Trophoblast cell (in vitro differentiated cells and primary cell): ENCODE measurements around the gene ARHGAP40.

Experiments
- DNase-seq, 2 donors: peaks; one replicate each; pipeline ENCODE4 v3.0.0-alpha.2; 2016
- H2AFZ ChIP-seq: 2 replicates; pipeline ENCODE4 v1.6.1; 2013; ENCODE audit warnings: low read length, moderate library complexity, mild to moderate bottlenecking; ENCODE audit not compliant: insufficient read depth, poor library complexity
- H2AK5ac ChIP-seq: 2 replicates; pipeline ENCODE4 v1.6.1; 2013; ENCODE audit warnings: mild to moderate bottlenecking, low read length
- H2BK120ac ChIP-seq: 2 replicates; pipeline ENCODE4 v1.6.1; 2013; ENCODE audit warnings: low read length, mild to moderate bottlenecking, moderate library complexity; ENCODE audit not compliant: insufficient read depth, poor library complexity
- H2BK12ac ChIP-seq: 2 replicates; pipeline ENCODE4 v1.6.1; 2013; ENCODE audit warnings: mild to moderate bottlenecking, low read length, moderate library complexity
- H2BK5ac ChIP-seq: 2 replicates; pipeline ENCODE4 v1.6.1; 2013; ENCODE audit warnings: low read length, low read depth, moderate library complexity, mild to moderate bottlenecking; ENCODE audit not compliant: poor library complexity
- H3K14ac ChIP-seq: 2 replicates; pipeline ENCODE4 v1.6.1; 2013; ENCODE audit warnings: mild to moderate bottlenecking, low read length
- H3K18ac ChIP-seq: 2 replicates; pipeline ENCODE4 v1.6.1; 2013; ENCODE audit warnings: mild to moderate bottlenecking, low read length
- H3K23ac ChIP-seq: 2 replicates; pipeline ENCODE4 v1.6.1; 2013; ENCODE audit warnings: low read length
- H3K27ac ChIP-seq: 2 replicates; pipeline ENCODE4 v1.5.1; 2013; ENCODE audit warnings: low read depth, mild to moderate bottlenecking, inconsistent platforms, low read length, moderate library complexity
- H3K27me3 ChIP-seq: 2 replicates; pipeline ENCODE4 v1.6.1; 2013; ENCODE audit warnings: inconsistent platforms, mild to moderate bottlenecking, low read length, moderate library complexity; ENCODE audit not compliant: insufficient read depth
- H3K36me3 ChIP-seq, 2 experiments: 1 replicate in 1 of 2; 2 replicates in 1 of 2; pipeline ENCODE4 v1.6.1; 2013; ENCODE audit warnings: low read length in 2 of 2, mild to moderate bottlenecking in 2 of 2, moderate library complexity in 1 of 2; ENCODE audit not compliant: insufficient read depth in 2 of 2, control insufficient read depth in 1 of 2
- H3K4ac ChIP-seq: 2 replicates; pipeline ENCODE4 v1.6.1; 2013; ENCODE audit warnings: low read depth, mild to moderate bottlenecking, low read length, moderate library complexity
- H3K4me1 ChIP-seq, 2 experiments: 1 replicate in 1 of 2; 2 replicates in 1 of 2; pipeline ENCODE4 v1.6.1; 2013; ENCODE audit warnings: low read length in 2 of 2, mild to moderate bottlenecking in 2 of 2, moderate library complexity in 1 of 2; ENCODE audit not compliant: insufficient read depth in 2 of 2, control insufficient read depth in 1 of 2
- H3K4me2 ChIP-seq: 2 replicates; pipeline ENCODE4 v1.6.1; 2013; ENCODE audit warnings: inconsistent platforms, mild to moderate bottlenecking, low read length, moderate library complexity
- H3K4me3 ChIP-seq: 2 replicates; pipeline ENCODE4 v1.5.1; 2013; ENCODE audit warnings: mild to moderate bottlenecking, low read depth, low read length, inconsistent platforms
- H3K79me1 ChIP-seq: one replicate; pipeline ENCODE4 v1.6.1; 2013; ENCODE audit warnings: low read length
- H3K79me2 ChIP-seq: 2 replicates; pipeline ENCODE4 v1.6.1; 2013; ENCODE audit warnings: low read length, mild to moderate bottlenecking; ENCODE audit not compliant: control insufficient read depth, insufficient read depth, poor library complexity
- H3K9ac ChIP-seq: 2 replicates; pipeline ENCODE4 v1.6.1; 2013; ENCODE audit warnings: mild to moderate bottlenecking, low read length
- H3K9me3 ChIP-seq: 2 replicates; pipeline ENCODE4 v1.6.1; 2013; ENCODE audit warnings: low read depth, mild to moderate bottlenecking, control low read depth, inconsistent platforms, low read length; ENCODE audit not compliant: insufficient read depth
- H4K12ac ChIP-seq: 2 replicates; pipeline ENCODE4 v1.6.1; 2013; ENCODE audit warnings: low read depth, mild to moderate bottlenecking, low read length, moderate library complexity
- H4K8ac ChIP-seq: 2 replicates; pipeline ENCODE4 v1.6.1; 2013; ENCODE audit warnings: low read depth, mild to moderate bottlenecking, low read length, moderate library complexity
- H4K91ac ChIP-seq: one replicate; pipeline ENCODE4 v1.6.1; 2013; ENCODE audit warnings: low read depth, mild to moderate bottlenecking, low read length, moderate library complexity
- WGBS: extraction: QIAGEN DNeasy Blood & Tissue Kit; methylation state at CpG from one replicate; pipeline ENCODE4 v1.1.7; 2013; ENCODE audit warnings: missing lambda C conversion rate; ENCODE audit not compliant: insufficient read length, insufficient coverage; ENCODE audit errors: extremely low coverage; 5-methylcytosine and 5-hydroxymethylcytosine counted together

ARHGAP40 gene

GRCh38 chr20:38579921-38580320 lies 21.7 kb upstream of the ARHGAP40 start:
- Histone ChIP-seq H3K9me3 (peaks cover 2% of the 10 kb centered on the region), H2BK12ac (no peak overlapping the region), H3K27me3 (no peaks in the 10 kb centered on the region), H3K14ac (no peak overlapping the region), H3K36me3 (peaks cover 0 to 8% of the 10 kb centered on the region in 2 experiments), H2AFZ (no peak overlapping the region), H3K4ac (no peak overlapping the region), H2BK120ac (no peak overlapping the region), H3K4me1 (peaks cover 10 to 11% of the 10 kb centered on the region in 2 experiments), H3K9ac (no peak overlapping the region), H2AK5ac (no peak overlapping the region), H4K91ac (no peak overlapping the region), H3K27ac (no peak overlapping the region), H2BK5ac (no peak overlapping the region), H3K4me3 (no peak overlapping the region), H3K18ac (no peak overlapping the region), H3K23ac (no peak overlapping the region), H3K79me2 (no peaks in the 10 kb centered on the region), H3K79me1 (no peaks in the 10 kb centered on the region), H4K12ac (no peak overlapping the region), H4K8ac (no peak overlapping the region), H3K4me2 (no peak overlapping the region)
- DNase-seq = no peak
- no CpG with 5 or more reads among the region's 4 CpGs for WGBS

GRCh38 chr20:38581013-38581412 lies 20.6 kb upstream of the ARHGAP40 start, which contains the start of gene ADIG:
ADIG (plus strand) TSS chr20:38581197; CDS start chr20:38581251, 54 bp downstream.
- no peak within 1 kb of the TSS for H3K4me3 ChIP-seq
- H3K79me1 ChIP-seq = no peaks in the 10 kb centered on the region
- no peak within 1 kb of the TSS for H4K12ac ChIP-seq
- no CpG with 5 or more reads among the region's 5 CpGs for WGBS
- no peak within 1 kb of the TSS for H3K23ac ChIP-seq
- DNase-seq = no peak
- no peak within 1 kb of the TSS for H2AK5ac ChIP-seq
- H3K36me3 ChIP-seq = peaks cover 0 to 5% of the 10 kb centered on the region in 2 experiments
- no peak within 1 kb of the TSS for H2AFZ ChIP-seq
- H4K91ac ChIP-seq = peak within 1 kb of the TSS; percentile 42
- peaks cover 10 to 11% of the 10 kb centered on the region in 2 experiments for H3K4me1 ChIP-seq
- no peak within 1 kb of the TSS for H3K18ac ChIP-seq
- H3K14ac ChIP-seq = no peak within 1 kb of the TSS
- H4K8ac ChIP-seq = no peak within 1 kb of the TSS
- H2BK12ac ChIP-seq = no peak within 1 kb of the TSS
- no peaks in the 10 kb centered on the region for H3K79me2 ChIP-seq
- peaks cover 2% of the 10 kb centered on the region for H3K9me3 ChIP-seq
- no peak within 1 kb of the TSS for H2BK5ac ChIP-seq
- H3K4ac ChIP-seq = no peak within 1 kb of the TSS
- no peaks in the 10 kb centered on the region for H3K27me3 ChIP-seq
- H3K4me2 ChIP-seq = no peak within 1 kb of the TSS
- no peak within 1 kb of the TSS for H3K27ac ChIP-seq
- H3K9ac ChIP-seq = no peak within 1 kb of the TSS
- no peak within 1 kb of the TSS for H2BK120ac ChIP-seq

- Histone ChIP-seq H3K27me3 (no peaks in the 10 kb centered on the region), H3K79me1 (no peaks in the 10 kb centered on the region), H3K9ac (no peak overlapping the region), H3K4me3 (no peak overlapping the region), H3K4me2 (no peak overlapping the region), H3K4ac (no peak overlapping the region), H4K8ac (no peak overlapping the region), H3K18ac (no peak overlapping the region), H4K91ac (no peak overlapping the region), H2BK5ac (no peak overlapping the region), H2AK5ac (no peak overlapping the region), H3K23ac (no peak overlapping the region), H4K12ac (no peak overlapping the region), H2BK12ac (no peak overlapping the region), H3K27ac (no peak overlapping the region), H3K79me2 (no peaks in the 10 kb centered on the region), H3K36me3 (peaks cover 0 to 4% of the 10 kb centered on the region in 2 experiments), H3K9me3 (peaks cover 2% of the 10 kb centered on the region), H3K4me1 (peaks cover 10 to 11% of the 10 kb centered on the region in 2 experiments), H2AFZ (no peak overlapping the region), H3K14ac (no peak overlapping the region), H2BK120ac (no peak overlapping the region)
- WGBS = no CpG with 5 or more reads among the region's 4 CpGs
- DNase-seq = no peak
Observed at GRCh38 chr20:38581830-38582358, 19.7 kb upstream of the ARHGAP40 start.

GRCh38 chr20:38583306-38583705 lies 18.3 kb upstream of the ARHGAP40 start:
- H3K9ac ChIP-seq = no peak overlapping the region
- peaks cover 0 to 3% of the 10 kb centered on the region in 2 experiments for H3K36me3 ChIP-seq
- no peak overlapping the region for H3K4me2 ChIP-seq
- no peak overlapping the region for H4K12ac ChIP-seq
- H3K27me3 ChIP-seq = no peaks in the 10 kb centered on the region
- no peaks in the 10 kb centered on the region for H3K79me2 ChIP-seq
- H2AFZ ChIP-seq = no peak overlapping the region
- H4K8ac ChIP-seq = no peak overlapping the region
- peaks cover 2% of the 10 kb centered on the region for H3K9me3 ChIP-seq
- H3K14ac ChIP-seq = no peak overlapping the region
- no peak overlapping the region for H3K23ac ChIP-seq
- H2BK120ac ChIP-seq = no peak overlapping the region
- peaks cover 10 to 11% of the 10 kb centered on the region in 2 experiments for H3K4me1 ChIP-seq
- H2AK5ac ChIP-seq = no peak overlapping the region
- no peaks in the 10 kb centered on the region for H3K79me1 ChIP-seq
- H3K18ac ChIP-seq = no peak overlapping the region
- no peak overlapping the region for H3K4ac ChIP-seq
- no peak overlapping the region for H3K27ac ChIP-seq
- H4K91ac ChIP-seq = no peak overlapping the region
- no peak for DNase-seq
- no CpG with 5 or more reads among the region's 4 CpGs for WGBS
- H2BK5ac ChIP-seq = no peak overlapping the region
- no peak overlapping the region for H2BK12ac ChIP-seq
- H3K4me3 ChIP-seq = no peak overlapping the region
